ENCODE measurements around the gene HINT2.

GRCh38 chr9:35828716-35829083 lies 13.9 kb upstream of the HINT2 start, which contains the start of gene FAM221B:
- no peak for TF ChIP-seq CTCF (conservative IDR thresholded peaks at IDR 0.05; ENCODE audit: low read length)
- no peak for TF ChIP-seq EZH2phosphoT487 (IDR thresholded peaks at IDR 0.05; ENCODE audit: borderline replicate concordance)

Measured in Loucy (cell line).